K562 (cell line): ENCODE data around the gene GAA. TPM values are rescaled to one million over a fixed set of nuclear protein-coding genes. Genes with fewer than 3 reads are reported as not detected.

Experiments
- CHD2 ChIP-seq: IDR thresholded peaks from 2 replicates; pipeline ENCODE4 v1.6.1; 2011; ENCODE audit warnings: low read depth, low read length
- FOXJ2 ChIP-seq: fragments of 200-800 bp; sonication (Bioruptor generic); IDR thresholded peaks from 2 replicates; pipeline ENCODE4 v1.6.1; 2016; ENCODE audit warnings: missing genetic modification characterization, missing compliant biosample characterization
- FOXK2 ChIP-seq, 2 experiments: fragments of 450-650 bp; IDR thresholded peaks in 1 of 2; conservative IDR thresholded peaks in 1 of 2; 2 replicates each; pipeline ENCODE4 v1.6.1; 2016; ENCODE audit warnings: low read depth in 2 of 2, mild to moderate bottlenecking in 1 of 2
- GATAD2A ChIP-seq: fragments of 450-650 bp; IDR thresholded peaks from 2 replicates; pipeline ENCODE4 v1.6.1; 2017
- HDGF ChIP-seq: fragments of 450-650 bp; IDR thresholded peaks from 2 replicates; pipeline ENCODE4 v1.6.1; 2016
- KDM2B ChIP-seq: fragments of 250-450 bp; sonication (Bioruptor Pico); IDR thresholded peaks from 2 replicates; pipeline ENCODE4 v1.8.0; 2021; ENCODE audit warnings: mild to moderate bottlenecking, moderate library complexity
- MYBL2 ChIP-seq, 2 experiments: fragments of 450-650 bp in 1 of 2; sonication (generic) in 1 of 2; formaldehyde crosslinking in 1 of 2; IDR thresholded peaks; 2 replicates each; pipeline versions ENCODE4 v1.6.1 to v1.8.1; 2017 to 2022; ENCODE audit warnings: borderline replicate concordance in 1 of 2, inconsistent platforms in 1 of 2, low read depth in 1 of 2, mild to moderate bottlenecking in 1 of 2, missing genetic modification reagents in 1 of 2, moderate library complexity in 1 of 2
- RBM39 ChIP-seq: fragments of 200-400 bp; formaldehyde crosslinking; optimal IDR thresholded peaks from 2 replicates; pipeline ENCODE3; 2018; ENCODE audit warnings: low read depth, low read length
- SAFB2 ChIP-seq: fragments of 200-400 bp; formaldehyde crosslinking; IDR thresholded peaks from 2 replicates; pipeline ENCODE4 v1.6.1; 2018; ENCODE audit warnings: borderline replicate concordance, low read length, low read depth, moderate library complexity; ENCODE audit not compliant: severe bottlenecking
- TGIF2 ChIP-seq: sonication (generic); formaldehyde crosslinking; IDR thresholded peaks from 2 replicates; pipeline ENCODE4 v1.8.1; 2022; ENCODE audit warnings: mild to moderate bottlenecking, missing genetic modification reagents, moderate library complexity
- THRAP3 ChIP-seq: fragments of 450-650 bp; IDR thresholded peaks from 2 replicates; pipeline ENCODE4 v1.6.1; 2016; ENCODE audit warnings: mild to moderate bottlenecking, inconsistent platforms, borderline replicate concordance
- TRIM24 ChIP-seq, 2 experiments: fragments of 450-650 bp; IDR thresholded peaks; 2 replicates each; pipeline ENCODE4 v1.6.1; 2016
- ZNF239 ChIP-seq: fragments of 250-450 bp; sonication (Bioruptor Pico); IDR thresholded peaks from 2 replicates; pipeline ENCODE4 v1.4.0; 2020; ENCODE audit warnings: mild to moderate bottlenecking
- ZNF24 ChIP-seq: fragments of 450-650 bp; IDR thresholded peaks from 2 replicates; pipeline ENCODE4 v1.6.1; 2016
- ZNF507 ChIP-seq: conservative IDR thresholded peaks from 2 replicates; pipeline ENCODE4 v1.6.1; 2017; ENCODE audit warnings: missing genetic modification characterization, missing compliant biosample characterization
- ZNF79 ChIP-seq: fragments of 250-450 bp; sonication (Bioruptor Pico); IDR thresholded peaks from 2 replicates; pipeline ENCODE4 v1.4.0; 2020; ENCODE audit warnings: low read depth, mild to moderate bottlenecking, moderate library complexity
- polyA plus RNA-seq, 8 experiments: library from polyadenylated mRNA; depleted of rRNA in 4 of 8; stranded (reverse) in 5 of 8; unstranded in 3 of 8; fragments of >200 nt; fragmentation: Nextera tagmentation in 2 of 8; fragmentation: Illumina TruSeq in 1 of 8; extraction: Ambion mirVana in 2 of 8; extraction: Trizol in 1 of 8; gene quantifications; 2 replicates each; pipeline versions ENCODE4 v1.2.1 to v1.2.3, GENCODE V29; 2011 to 2014; ENCODE audit warnings: inconsistent platforms in 1 of 8, missing spikeins in 1 of 8
- total RNA-seq, 7 experiments: library from RNA; depleted of rRNA in 6 of 7; stranded (reverse); fragments of >200 nt in 6 of 7; fragmentation: Illumina TruSeq in 2 of 7; extraction: Trizol in 2 of 7; gene quantifications; 2 replicates each; pipeline versions ENCODE4 v1.2.1 to v1.2.3, GENCODE V29; 2011 to 2021; ENCODE audit warnings: low replicate concordance in 1 of 7
- TF ChIP-seq, protein P1 (sequence below): fragments of 250-450 bp; sonication (Bioruptor Pico); IDR thresholded peaks from 2 replicates; pipeline ENCODE4 v1.5.0; 2021; ENCODE audit warnings: mild to moderate bottlenecking, borderline replicate concordance
- TF ChIP-seq, protein P2 (sequence below): sonication (generic); formaldehyde crosslinking; IDR thresholded peaks from 2 replicates; pipeline ENCODE4 v1.8.1; 2023; ENCODE audit warnings: mild to moderate bottlenecking, missing genetic modification reagents, moderate library complexity
- TF ChIP-seq, protein P3 (sequence below): fragments of 450-650 bp; IDR thresholded peaks from 2 replicates; pipeline ENCODE4 v1.7.0; 2016; ENCODE audit warnings: borderline replicate concordance

The GAA gene
- total and polyA plus RNA-seq, 9 of the 15 experiments (the other 6 are each of a cell fraction or from before 2014, with no cell fraction given): 0.15 to 6.4 (median 1.7) TPM

DNA sequence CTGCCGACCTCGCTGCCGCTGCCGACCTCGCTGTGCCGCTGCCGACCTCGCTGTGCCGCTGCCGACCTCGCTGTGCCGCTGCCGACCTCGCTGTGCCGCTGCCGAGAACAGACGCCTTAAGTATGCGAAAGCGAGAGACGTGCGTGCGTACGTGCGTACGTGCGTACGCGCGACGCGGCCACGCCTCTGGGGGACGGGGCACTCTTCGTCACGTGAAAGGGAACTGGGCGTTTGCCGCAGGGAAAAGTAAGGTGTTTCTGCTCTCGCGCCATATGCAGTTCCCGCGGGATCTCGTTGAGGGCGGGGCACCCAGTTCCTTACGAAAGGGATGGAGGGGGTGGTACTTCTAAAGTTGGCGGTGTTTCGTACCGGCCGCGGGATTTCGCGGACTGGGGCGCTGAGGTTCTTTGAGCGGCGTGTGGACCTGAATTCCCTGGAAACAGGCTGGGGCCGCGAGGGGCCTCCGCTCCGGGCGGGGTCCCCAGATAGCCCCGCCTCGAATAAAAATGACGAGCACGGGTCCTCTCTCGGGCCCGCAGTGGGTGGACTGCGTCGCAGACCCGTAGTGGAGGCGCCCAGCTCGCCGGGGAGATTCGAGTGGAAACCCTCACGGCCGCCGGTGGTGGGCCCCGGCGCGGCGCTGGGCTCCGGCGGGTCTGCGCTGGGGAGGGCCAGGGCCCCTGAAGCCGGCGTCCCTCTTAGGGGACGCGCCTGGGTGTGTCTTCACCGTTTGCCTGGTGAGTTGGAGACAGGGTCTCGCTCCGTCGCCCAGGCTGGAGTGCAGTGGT is 45.8 kb downstream of the GAA start, which contains the start of gene EIF4A3 (continued):
- no peak for TF ChIP-seq TGIF2 (CRISPR knock-in tag)
- TF ChIP-seq FOXK2 (conservative IDR thresholded peaks at IDR 0.05 in 1 of 2, IDR thresholded peaks at IDR 0.05 in 1 of 2; ENCODE audit: low read depth in 2 of 2): peak; percentile 64 to 76
- no peak for TF ChIP-seq GATAD2A
- TF ChIP-seq ZNF507 (tag): no peak
- peak; percentile 99 for TF ChIP-seq CHD2
- TF ChIP-seq HDGF: no peak
- no peak for TF ChIP-seq MYBL2 (IDR thresholded peaks at IDR 0.05; ENCODE audit: low read depth)
- no peak for TF ChIP-seq MYBL2 (CRISPR knock-in tag; IDR thresholded peaks at IDR 0.05; ENCODE audit: borderline replicate concordance)
- TF ChIP-seq, protein P1, sequence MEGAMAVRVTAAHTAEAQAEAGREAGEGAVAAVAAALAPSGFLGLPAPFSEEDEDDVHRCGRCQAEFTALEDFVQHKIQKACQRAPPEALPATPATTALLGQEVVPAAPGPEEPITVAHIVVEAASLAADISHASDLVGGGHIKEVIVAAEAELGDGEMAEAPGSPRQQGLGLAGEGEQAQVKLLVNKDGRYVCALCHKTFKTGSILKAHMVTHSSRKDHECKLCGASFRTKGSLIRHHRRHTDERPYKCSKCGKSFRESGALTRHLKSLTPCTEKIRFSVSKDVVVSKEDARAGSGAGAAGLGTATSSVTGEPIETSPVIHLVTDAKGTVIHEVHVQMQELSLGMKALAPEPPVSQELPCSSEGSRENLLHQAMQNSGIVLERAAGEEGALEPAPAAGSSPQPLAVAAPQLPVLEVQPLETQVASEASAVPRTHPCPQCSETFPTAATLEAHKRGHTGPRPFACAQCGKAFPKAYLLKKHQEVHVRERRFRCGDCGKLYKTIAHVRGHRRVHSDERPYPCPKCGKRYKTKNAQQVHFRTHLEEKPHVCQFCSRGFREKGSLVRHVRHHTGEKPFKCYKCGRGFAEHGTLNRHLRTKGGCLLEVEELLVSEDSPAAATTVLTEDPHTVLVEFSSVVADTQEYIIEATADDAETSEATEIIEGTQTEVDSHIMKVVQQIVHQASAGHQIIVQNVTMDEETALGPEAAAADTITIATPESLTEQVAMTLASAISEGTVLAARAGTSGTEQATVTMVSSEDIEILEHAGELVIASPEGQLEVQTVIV (CRISPR knock-in tag): no peak
- 0 out of 2 replicates have a peak, but pooled peaks have one; percentile 67 for TF ChIP-seq KDM2B (CRISPR knock-in tag)
- TF ChIP-seq, protein P2, sequence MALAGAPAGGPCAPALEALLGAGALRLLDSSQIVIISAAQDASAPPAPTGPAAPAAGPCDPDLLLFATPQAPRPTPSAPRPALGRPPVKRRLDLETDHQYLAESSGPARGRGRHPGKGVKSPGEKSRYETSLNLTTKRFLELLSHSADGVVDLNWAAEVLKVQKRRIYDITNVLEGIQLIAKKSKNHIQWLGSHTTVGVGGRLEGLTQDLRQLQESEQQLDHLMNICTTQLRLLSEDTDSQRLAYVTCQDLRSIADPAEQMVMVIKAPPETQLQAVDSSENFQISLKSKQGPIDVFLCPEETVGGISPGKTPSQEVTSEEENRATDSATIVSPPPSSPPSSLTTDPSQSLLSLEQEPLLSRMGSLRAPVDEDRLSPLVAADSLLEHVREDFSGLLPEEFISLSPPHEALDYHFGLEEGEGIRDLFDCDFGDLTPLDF (CRISPR knock-in tag): no peak
- TF ChIP-seq FOXJ2 (tag): no peak
- TF ChIP-seq THRAP3: no peak
- TF ChIP-seq RBM39: no peak
- TF ChIP-seq ZNF24: no peak; the same call in 1 of the 2 replicates
- TF ChIP-seq TRIM24 (IDR thresholded peaks at IDR 0.05): no peak
- no peak for TF ChIP-seq ZNF239 (CRISPR knock-in tag)
- TF ChIP-seq, protein P3, sequence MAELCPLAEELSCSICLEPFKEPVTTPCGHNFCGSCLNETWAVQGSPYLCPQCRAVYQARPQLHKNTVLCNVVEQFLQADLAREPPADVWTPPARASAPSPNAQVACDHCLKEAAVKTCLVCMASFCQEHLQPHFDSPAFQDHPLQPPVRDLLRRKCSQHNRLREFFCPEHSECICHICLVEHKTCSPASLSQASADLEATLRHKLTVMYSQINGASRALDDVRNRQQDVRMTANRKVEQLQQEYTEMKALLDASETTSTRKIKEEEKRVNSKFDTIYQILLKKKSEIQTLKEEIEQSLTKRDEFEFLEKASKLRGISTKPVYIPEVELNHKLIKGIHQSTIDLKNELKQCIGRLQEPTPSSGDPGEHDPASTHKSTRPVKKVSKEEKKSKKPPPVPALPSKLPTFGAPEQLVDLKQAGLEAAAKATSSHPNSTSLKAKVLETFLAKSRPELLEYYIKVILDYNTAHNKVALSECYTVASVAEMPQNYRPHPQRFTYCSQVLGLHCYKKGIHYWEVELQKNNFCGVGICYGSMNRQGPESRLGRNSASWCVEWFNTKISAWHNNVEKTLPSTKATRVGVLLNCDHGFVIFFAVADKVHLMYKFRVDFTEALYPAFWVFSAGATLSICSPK: no peak
- TF ChIP-seq ZNF79: no peak
- no peak for TF ChIP-seq SAFB2
